ENCODE measurements around the gene EFCAB11.

The EFCAB11 gene, protein sequence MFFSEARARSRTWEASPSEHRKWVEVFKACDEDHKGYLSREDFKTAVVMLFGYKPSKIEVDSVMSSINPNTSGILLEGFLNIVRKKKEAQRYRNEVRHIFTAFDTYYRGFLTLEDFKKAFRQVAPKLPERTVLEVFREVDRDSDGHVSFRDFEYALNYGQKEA

DNA sequence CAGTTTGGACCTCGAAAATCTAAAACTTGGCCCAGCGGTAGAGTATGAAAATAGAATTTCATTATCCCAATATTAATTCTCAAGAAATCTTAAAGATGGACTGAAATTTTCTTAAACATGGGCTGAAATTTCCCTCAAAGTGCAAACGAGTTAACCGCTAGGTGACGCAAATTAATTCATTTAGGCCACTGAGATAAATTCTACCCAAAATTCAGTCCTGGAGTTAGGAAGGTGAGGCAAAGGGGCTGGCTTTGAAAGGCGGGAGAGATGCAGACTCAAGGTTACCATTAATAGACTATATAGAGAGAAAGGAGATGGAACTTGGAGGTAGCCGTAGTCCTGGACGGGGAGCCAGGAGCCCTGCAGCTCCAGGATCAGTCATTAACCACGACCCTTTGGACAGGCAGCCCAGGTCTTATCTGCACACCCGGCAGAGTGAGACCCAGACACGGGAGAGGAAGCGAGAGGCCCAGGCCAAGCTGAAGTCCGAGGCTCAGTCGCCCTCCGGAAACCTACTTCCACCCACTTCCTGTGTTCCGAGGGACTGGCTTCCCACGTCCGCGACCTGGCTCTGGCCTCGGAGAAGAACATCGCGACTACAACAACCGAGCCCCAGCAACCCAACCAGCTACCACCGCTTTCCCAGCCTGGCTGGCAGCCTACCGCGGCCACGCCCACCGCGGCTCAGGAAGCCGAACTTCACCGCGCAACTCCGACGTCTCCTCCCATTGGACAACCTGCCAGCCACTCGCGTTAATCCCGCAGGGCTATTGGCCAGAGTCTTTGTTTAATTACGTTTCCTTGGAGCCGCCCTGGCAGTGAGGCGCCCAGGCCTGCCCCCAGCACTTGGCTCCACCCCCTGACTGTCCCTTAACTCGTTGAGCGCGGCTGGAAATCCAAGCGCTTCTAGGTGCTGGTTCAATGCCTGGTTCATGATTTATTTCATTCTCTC, at the start of gene EFCAB11:
Gene EFCAB11, minus strand, starts transcription at position 661 of the 952 bp plus-strand sequence. Its CDS starts 70 bp downstream, at position 591.
- DNase-seq (ENCODE audit: low read depth) = peak; percentile 92

DNA sequence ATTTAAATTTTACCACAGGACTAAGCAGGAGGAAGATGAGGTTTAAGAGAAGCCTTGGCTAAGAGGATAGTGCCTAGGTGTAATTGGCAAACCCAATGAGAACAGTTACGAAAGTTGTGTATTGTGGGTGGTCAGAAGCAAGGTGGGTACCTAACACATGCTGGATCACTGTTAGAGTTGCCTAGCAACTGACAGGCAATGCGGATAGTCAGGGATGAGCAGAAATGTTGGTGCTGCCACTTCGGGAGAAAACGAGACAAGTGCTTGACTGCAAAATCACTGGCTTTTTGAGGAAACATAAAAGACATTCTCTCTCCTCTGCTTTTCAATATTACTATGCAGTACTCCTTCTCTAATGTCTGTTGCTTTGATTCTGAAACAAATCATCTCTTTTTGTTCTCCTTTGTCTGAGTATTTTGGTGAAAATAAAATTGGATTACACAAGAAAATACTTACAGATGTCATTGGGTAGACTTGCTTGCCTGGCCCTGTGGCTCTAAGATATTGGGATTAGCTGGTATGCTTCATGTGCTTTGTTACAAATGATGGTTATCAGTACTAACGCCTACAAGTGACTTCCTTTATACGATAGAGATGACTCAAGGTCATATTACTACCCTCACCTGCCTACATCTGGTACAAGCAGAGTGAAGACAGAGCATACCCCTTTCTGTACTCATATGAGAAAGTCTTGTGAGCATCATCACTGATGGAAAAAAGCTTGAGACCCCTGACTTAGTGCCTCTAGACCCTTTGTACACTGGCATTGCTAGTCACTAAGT, 49.2 kb upstream of the EFCAB11 start:
- no peak for DNase-seq (ENCODE audit: low read depth)

DNA sequence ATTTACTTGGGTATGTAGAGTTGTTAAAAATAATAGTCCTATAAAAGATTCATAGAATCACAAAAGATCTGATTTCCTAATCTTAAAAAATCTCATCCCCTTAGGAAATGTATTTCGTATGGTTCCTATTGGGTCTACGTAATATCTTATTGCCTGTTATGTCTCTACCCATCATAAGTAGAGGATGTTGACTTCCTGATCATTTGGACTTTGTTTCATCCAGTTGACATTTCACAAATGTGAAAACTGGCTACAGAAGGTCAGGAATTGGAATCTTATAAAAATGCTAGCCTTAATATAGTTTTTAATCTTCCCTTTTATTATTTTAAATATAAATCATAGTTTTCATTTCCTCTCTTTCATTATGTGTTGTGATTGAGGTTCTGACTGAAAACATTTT, 46.4 kb upstream of the EFCAB11 start:
- DNase-seq (ENCODE audit: low read depth) = no peak

DNA sequence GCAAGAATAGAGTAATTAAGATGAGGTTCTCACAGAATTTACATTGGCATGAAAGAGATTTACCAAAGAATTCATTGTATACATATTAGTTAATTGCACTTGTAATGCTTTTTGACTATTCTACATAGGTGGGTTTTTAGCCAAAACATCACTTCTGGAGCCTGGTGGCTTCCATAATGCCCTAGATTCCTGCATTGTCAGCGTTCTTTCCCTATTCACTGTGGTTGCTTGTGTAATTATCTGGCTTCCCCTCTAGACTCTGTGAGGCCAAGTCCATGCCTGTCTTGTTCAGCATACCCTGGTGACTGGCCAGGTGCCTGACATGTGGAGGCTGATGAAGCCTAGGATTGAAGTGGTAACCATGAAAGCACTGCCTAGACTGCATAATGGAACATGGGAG, 42.4 kb upstream of the EFCAB11 start:
- no peak for DNase-seq (ENCODE audit: low read depth)

DNA sequence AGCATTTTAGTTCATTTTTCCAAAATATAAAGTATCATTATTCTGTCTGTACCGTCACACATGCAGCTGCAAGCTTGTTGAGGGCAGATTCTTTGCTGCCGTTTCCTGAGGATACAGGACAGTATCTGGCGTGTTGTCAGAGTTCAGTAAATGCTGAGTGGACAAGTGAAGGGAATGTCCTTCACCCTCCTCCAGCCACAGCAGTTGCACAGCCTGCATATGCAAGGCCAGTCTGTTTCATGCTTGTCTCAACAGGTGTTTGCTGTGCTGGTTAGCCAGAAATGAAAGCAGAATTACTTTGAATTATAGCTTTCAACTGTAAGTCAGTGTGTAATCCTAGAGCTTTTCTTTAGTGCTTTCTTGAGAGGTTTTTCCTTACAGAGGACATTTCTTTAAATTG, 37.7 kb upstream of the EFCAB11 start:
- no peak for DNase-seq (ENCODE audit: low read depth)

DNA sequence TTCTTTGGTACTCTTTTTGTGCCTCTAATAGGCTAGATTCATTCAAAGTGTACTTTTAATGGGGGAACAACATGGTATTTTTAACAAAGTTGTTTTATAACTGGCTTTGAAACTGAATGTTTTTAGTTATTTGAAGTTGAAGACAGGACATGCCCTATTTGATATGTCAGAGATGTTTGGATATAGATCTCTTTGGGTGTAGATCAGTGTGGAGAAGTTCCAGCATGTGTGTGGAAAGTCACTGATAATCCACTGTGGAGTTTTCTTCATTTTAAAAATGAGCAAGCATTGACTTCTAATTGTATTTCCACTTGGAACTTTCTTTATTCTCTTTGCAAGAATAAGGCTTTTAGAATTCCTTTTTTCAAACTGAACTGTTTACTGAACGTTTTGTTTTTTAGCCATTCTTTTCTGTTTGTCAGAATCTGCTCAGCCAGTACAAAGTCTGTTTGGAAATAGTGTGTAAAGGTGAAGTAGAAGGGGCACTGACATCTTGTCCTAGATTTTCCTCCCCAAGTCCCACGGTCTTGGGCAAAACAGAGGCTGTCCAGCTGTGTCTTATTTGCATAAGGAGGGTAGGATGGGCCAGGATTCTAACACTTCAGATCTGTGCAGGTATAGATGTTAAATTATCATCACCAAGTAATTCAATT, 36.2 kb upstream of the EFCAB11 start:
- no peak for DNase-seq (ENCODE audit: low read depth)

DNA sequence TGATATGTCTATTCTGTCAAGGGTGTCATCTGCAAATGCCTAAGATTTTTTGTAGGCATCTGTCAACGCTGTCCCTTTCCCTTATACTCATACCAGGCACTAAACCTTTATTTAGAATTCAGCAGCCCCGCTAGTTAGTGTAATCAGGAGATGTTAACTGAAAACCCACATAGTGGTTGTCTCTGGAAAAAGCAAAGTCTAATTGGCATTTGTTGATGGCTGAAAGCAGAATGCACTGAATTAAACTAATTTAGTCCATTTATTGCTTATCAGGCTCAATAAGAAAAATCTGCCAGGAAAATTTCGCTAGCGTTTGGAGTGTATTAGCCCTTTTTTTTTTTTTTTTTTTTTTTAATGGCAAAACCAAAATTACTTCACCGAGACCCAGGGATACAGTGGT, 35.7 kb upstream of the EFCAB11 start:
- DNase-seq (ENCODE audit: low read depth) = no peak

DNA sequence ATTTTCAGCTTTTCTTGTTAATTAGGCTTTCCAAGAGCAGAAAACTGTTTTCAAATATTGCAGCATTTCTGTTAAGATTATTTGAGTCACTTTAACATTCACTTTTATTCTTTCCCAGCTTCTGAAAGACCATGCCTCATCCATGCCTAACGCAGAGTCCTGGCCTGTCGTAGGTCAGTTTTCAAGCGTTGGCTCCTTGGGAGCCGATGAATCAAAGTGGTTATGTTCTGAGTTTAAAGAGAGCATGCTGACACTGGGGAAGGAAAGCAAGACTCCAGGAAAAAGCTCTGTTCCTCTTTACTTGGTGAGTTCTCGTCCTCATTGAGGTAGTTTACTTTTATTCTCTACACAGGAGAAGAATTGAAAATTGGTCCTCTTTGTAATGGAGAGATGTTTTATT, 34.3 kb upstream of the EFCAB11 start:
- no peak for DNase-seq (ENCODE audit: low read depth)

DNA sequence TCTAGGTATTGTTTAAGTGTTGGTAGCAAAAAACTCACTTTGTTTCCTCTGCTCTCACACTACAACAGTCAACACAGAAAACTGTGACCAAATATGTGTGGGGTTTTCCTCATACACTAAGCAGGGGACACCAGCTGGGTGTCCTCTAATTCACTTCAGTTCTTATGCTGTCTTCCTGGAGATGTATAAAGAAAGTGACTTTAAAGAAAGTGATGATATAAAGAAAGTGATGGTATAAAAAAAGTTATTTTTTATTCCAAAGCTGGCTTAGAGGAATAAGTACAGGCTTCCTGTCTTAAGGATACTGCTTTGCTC, 32.6 kb upstream of the EFCAB11 start:
- no peak for DNase-seq (ENCODE audit: low read depth)

DNA sequence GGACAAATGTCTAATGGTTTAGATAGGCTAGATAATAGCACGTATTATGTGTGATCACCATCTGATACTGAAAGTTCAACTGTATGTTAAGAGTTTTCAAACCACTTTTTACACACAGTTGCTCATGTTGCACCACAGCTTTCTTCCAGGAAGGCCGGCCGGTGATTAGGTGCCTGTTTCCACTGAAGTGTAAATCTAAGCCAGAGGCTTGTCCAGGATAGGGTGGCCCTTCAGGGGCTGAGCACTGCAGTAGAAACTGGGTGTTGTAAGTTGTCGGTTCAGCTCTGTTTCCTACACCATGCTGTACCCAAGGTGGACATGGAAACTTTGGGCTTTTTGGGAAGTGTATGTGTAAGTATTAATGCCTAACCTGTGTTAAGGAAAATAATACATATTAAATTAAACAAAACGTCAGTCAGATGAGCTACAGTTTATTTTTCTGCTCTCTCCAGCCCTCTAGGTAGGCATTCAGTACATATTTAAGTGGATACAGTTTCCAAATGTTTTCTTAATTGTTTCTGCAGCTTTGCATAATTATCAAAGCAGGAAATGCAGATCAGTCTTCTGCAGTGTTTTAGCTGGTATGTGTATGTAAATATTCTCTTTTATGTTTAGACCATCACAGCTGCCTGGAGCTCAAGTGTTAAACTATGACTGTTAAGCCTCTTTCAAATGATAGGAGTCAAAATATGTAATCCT, 32.1 kb upstream of the EFCAB11 start:
- DNase-seq (ENCODE audit: low read depth) = no peak

DNA sequence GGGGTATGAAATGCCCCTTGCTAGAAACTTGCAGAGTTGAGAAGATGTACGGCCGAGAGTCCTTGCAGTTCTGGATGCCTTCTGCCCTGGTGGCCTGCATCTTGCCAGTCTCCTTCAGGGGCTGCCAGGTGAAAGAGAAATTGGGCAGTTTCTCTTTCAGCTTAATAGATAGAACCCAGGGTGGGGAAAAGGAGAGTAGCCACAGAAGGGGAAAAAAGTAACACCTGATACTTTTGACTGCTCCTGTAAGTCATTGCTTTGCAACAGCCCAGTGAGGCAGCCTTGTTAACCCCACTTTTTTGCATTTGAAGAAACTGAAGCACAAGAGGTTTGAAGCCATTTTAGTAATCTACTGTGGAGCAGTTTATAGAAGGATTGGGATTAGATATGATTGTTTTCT, 28.8 kb upstream of the EFCAB11 start:
- DNase-seq (ENCODE audit: low read depth) = no peak

DNA sequence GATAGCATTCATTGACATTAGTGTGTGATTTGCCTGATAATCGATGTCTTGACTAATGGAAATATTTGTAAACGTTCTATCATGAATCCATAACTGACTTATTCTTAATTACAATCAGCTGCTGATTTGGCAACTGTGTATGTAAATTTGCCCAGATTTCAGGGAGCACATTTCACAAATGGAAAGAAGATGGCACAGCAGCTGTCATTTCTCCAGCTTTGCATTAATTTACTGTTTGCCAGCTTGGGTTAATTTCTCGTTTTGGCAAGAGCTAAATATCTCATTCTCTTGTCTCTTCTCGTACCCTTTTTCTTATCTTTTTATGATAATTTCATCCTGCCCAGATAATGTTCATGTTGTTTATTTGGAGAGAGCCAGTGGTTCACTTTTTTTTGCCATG, 24.1 kb upstream of the EFCAB11 start:
- no peak for DNase-seq (ENCODE audit: low read depth)

DNA sequence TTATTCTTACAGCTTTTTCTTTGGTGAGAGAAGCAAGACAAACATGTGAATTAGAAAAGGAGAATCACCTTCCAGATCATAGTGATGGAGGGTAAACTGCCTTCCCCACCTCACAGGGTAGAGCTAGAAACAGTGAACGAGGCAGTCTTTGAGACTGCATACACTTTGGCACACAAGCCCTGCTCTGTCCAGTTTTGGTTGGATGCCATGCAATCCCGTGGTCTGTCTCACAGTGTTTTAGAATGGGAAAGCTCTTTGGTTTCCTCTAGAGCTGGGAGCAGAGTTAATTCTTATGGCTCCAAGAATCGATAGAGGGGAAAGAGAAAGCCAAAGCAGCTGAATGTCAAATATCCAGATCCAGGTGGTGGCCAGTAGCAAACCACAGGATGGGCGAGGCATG, 23.1 kb upstream of the EFCAB11 start:
- no peak for DNase-seq (ENCODE audit: low read depth)

DNA sequence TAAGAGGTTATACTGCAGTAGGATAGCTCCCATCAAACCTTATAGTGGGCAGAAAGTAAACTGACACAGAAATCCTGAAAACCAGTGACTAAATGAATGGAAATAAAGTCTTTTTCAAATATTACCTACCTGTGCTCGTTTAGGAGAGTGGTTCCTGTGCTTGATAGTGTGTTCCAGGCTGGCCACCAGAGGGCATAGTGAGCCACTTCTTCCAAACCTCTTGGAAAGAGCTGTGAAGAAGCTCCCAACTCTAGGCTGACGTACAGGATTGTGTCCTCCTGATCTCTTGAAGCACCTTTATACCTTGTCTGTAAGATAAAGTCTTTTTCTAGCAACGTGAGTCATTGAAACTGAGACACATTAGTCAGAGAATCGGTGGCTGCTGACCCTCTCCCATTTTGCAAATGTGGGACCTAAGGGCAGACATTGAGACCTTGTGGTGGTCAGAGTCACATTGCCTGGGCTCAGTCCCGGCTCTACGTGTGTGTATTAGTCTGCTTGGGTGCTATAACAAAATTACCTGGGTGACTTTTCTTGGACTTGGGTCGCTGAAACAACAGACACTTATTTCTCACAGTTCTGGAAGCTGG, 18.8 kb upstream of the EFCAB11 start:
- DNase-seq (ENCODE audit: low read depth) = peak; percentile 25

DNA sequence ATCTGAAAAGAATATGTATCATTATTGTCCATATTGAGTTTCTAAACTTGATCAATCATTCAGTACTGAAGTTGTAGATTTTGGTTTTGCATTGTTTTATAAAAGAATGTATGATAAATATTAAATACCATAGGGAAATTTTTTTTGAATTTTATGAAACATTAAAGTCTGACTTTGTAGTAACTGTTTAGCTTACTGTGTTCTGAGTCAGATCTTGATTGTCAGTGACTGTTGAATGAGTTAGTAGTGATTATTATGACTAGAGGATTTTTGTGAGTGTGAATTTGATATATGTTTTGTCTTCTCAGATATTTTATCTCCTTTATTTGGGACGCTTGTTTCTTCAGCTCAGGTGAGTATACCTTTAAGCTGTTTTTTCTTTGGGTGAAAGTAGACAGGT, 11.3 kb upstream of the EFCAB11 start:
- no peak for DNase-seq (ENCODE audit: low read depth)

DNA sequence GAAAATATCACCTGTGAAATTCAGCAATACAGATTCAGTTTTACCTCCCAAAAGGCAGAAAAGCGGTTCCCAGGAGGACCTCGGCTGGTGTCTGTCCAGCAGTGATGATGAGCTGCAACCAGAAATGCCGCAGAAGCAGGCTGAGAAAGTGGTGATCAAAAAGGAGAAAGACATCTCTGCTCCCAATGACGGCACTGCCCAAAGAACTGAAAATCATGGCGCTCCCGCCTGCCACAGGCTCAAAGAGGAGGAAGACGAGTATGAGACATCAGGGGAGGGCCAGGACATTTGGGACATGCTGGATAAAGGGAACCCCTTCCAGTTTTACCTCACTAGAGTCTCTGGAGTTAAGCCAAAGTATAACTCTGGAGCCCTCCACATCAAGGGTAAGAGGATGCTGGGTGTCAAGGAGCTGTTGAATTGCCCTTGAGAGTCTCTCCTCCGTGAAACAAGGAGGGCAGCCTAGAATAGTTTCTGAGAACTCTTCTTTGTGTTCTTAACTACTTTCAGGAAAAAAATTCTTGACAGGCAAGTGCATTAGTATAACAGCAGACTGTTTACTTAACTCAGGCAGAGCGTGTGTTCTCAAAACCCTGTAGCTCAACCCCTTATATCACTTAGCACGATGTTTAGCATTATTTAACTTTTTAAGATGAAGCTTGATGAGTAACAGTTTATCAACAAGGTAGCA, 8.9 kb upstream of the EFCAB11 start:
- DNase-seq (ENCODE audit: low read depth) = no peak

DNA sequence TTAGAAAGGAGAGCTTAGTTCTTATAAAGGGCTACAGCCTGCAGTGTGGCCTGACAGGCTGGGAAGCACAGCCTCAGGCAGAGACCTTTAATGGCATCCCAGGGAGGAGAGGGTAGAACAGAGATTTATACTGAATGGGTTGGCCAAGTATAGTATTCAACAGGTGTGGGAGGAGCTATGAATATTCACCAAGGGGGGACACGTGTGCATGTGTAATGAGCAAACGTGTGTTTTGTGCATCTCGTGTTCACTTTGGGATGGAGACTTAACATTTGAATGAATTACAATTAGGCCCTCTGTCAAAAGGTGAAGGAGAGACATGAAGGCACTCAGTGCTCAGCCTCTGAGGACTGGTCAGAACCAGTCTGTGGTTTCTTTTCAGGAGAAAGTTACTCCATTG, 6.4 kb upstream of the EFCAB11 start:
- no peak for DNase-seq (ENCODE audit: low read depth)

DNA sequence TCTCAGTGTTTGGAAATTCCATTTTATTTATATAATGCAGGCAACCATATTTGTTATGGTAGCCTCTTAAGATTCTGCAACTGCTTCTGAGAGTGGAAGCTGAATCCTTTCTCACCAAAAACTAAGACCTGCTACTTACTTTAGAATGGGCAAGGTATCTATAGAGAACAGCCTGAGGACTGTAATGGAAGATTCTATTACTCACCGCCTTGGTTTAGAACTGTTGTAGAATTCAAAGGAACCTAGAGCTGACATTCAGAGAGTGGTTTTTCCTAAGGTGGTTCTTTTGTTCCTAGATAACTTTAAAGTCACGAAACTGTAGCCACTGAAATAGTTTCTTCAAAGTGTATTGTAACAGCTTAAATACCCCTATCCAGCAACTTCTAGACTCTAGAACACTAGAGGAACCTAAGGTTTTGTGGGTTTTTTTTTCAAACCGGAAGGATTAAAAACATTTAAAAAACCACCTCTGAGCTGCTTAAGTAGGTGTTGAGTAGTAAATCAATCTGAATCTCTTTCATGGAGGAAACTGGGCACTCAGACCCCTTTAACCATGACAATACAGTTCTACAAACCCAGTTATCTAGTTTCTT, 5.4 kb upstream of the EFCAB11 start:
- no peak for DNase-seq (ENCODE audit: low read depth)

DNA sequence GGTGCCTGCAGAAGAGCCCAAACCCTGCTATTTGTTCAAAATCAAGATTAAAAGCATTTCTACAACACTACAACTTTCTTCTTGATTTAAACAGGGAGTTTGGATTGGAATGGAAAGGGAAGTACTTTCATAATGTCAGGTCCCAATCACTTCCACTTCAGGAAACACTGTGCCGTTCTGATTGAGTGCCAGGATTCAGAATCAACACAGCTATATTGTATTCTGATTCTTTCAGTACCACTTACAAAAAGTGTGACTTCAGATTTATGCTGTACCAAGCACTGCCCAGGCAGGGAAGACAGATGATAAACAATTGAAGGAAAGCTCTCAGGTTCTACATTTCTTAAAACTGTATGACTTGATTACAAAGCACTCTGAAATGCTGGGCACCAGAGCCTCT, 4.4 kb upstream of the EFCAB11 start:
- no peak for DNase-seq (ENCODE audit: low read depth)

DNA sequence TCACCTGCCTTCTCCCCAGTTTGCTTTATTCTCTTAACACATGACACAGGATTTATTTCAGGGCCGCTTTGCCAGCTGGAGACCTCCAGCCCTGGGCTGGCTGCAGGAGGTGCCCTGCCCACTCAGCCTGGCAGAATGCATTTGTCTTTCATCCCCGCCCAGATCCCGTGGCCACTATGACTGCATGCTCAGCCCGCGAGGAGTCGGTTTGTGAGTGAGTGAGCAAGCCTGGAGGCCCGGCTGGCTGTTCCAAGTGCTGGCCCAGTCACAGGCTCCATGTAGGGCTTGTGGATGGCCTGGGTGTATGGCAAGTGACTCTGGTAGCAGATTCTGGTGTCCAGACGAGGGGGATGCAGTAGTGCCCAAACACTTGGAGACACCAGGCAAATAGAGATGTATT, 3.3 kb upstream of the EFCAB11 start:
- DNase-seq (ENCODE audit: low read depth) = no peak

DNA sequence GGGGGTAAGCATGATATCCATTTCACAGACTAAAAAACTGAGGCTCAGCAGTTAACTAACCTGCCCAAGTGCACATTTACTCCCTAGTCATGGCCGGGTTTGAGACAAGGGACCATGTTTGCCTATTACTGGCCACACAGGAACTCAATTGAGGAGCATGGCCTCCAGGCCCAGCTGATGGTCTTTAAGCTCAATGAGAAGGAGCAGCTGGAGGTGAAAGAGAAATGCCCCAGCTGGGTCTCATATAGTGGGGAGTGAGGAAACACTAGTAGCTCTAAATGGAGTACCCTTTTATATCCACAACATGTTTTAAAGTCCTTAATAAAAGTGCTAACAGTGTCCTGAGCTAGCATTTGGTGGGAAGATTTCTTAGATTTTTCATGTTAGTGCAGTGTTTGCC, 2.8 kb upstream of the EFCAB11 start:
- no peak for DNase-seq (ENCODE audit: low read depth)
